Adrenal gland (tissue), 12 donors: ENCODE data around the gene PHOX2A. TPM values are rescaled to one million over a fixed set of nuclear protein-coding genes. Genes with fewer than 3 reads are reported as not detected.

ENCODE experiments used
- DNase-seq, 7 donors: peaks; one replicate each; pipeline ENCODE4 v3.0.0-alpha.2; 2019 to 2020
- H3K27ac ChIP-seq, 5 donors: fragments of 200-600 bp; sonication (generic) in 4 of 5; 1 replicate in 3 of 5; 2 replicates in 2 of 5; pipeline versions ENCODE4 v1.5.1 to v1.8.0; 2016 to 2020; ENCODE audit warnings: mild to moderate bottlenecking in 1 of 5
- H3K27me3 ChIP-seq: fragments of 200-600 bp; 2 replicates; pipeline ENCODE4 v1.8.0; 2021
- H3K36me3 ChIP-seq, 2 donors: fragments of 200-600 bp; replicated peaks in 1 of 2; 1 replicate in 1 of 2; 2 replicates in 1 of 2; pipeline versions ENCODE4 v1.5.1 to v1.8.0; 2018 to 2022
- H3K4me1 ChIP-seq, 2 donors: fragments of 200-600 bp; replicated peaks in 1 of 2; 1 replicate in 1 of 2; 2 replicates in 1 of 2; pipeline versions ENCODE4 v1.5.1 to v1.8.0; 2018 to 2021
- H3K4me3 ChIP-seq, 4 donors: fragments of 200-600 bp; sonication (generic) in 3 of 4; one replicate each; pipeline ENCODE4 v1.5.1; 2016 to 2018
- H3K9me3 ChIP-seq, 3 donors: fragments of 200-600 bp; sonication (generic) in 1 of 3; replicated peaks in 1 of 3; 1 replicate in 2 of 3; 2 replicates in 1 of 3; pipeline versions ENCODE4 v1.5.1 to v1.8.0; 2016 to 2021
- CTCF ChIP-seq, 6 experiments: fragments of 450-650 bp in 4 of 6; fragments of 200-600 bp in 2 of 6; sonication (generic) in 1 of 6; IDR thresholded peaks; 1 replicate in 5 of 6; 2 replicates in 1 of 6; pipeline versions ENCODE4 v1.5.1 to v1.8.0; 2016 to 2021; ENCODE audit warnings: antibody characterized with exemption in 6 of 6, mild to moderate bottlenecking in 2 of 6, moderate library complexity in 1 of 6
- POLR2A ChIP-seq, 2 donors: fragments of 450-650 bp; IDR thresholded peaks; one replicate each; pipeline ENCODE4 v1.6.1; 2017; ENCODE audit warnings: antibody characterized with exemption in 2 of 2, mild to moderate bottlenecking in 2 of 2, moderate library complexity in 1 of 2
- WGBS, 4 donors: extraction: QIAGEN DNeasy Blood & Tissue Kit in 2 of 4; methylation state at CpG; one replicate each; pipeline versions ENCODE4 v1.1.5 to v1.1.7; 2013 to 2017; 5-methylcytosine and 5-hydroxymethylcytosine counted together
- intact Hi-C, 2 donors: fragments of 100-400 bp; cut with DNase I; formaldehyde crosslinking; loops; one replicate each; pipeline versions ENCODE4 v1.14.1 to v1.15.0; 2022 to 2023
- polyA plus RNA-seq, 3 donors: library from polyadenylated mRNA; stranded (reverse); fragments of 200-250 nt in 2 of 3; fragments of 350-450 nt in 1 of 3; fragmentation: Illumina TruSeq in 1 of 3; extraction: RNeasy Lipid Tissue Mini Kit (QIAGEN cat#74804) in 1 of 3; gene quantifications; one replicate each; pipeline ENCODE4 v1.2.3, GENCODE V29; 2013 to 2014
- total RNA-seq, 9 donors: library from RNA; depleted of rRNA in 4 of 9; stranded (reverse); fragments of >200 nt in 4 of 9; fragments of 120-200 nt in 1 of 9; fragmentation: NEBNext Ultra II Directional in 1 of 9; extraction: Animal tissue kit (Norgen Biotek cat#: 25700) in 1 of 9; gene quantifications; one replicate each; pipeline versions ENCODE4 v1.1.0 to v1.2.4, GENCODE V29; 2013 to 2023
- donor health status: healthy with polysubstance abuse.
- donor health status: Bipolar disorder and iron deficiency.
- donor health status: DM: yes; HTN: yes; CAD: no.
- donor health status: DM: no; HTN: no; CAD: no.
- donor health status: DM: no; HTN: no; CAD: no.
- donor health status: DM: yes; HTN: yes; CAD: no.

The PHOX2A gene
- total and polyA plus RNA-seq, 12 donors, result 0.32 to 68.9 (median 12.8) TPM; not detected in 3

- Histone ChIP-seq H3K36me3 (peaks cover 0 to 3% of the 10 kb centered on the region in 2 donors), H3K4me1 (peaks cover 14 to 30% of the 10 kb centered on the region in 2 donors), H3K27ac (peak overlapping the region in 4 of 5 donors; percentile 92 to 96 (median 94)), H3K9me3 (no peaks in the 10 kb centered on the region), H3K4me3 (peak overlapping the region in 3 of 4 donors; percentile 42 to 84 (median 81)), H3K27me3 (no peaks in the 10 kb centered on the region)
- WGBS, 4 donors, result 67 to 77% (median 72%) methylated on average over 6 of the region's 6 CpGs
- no peak for TF ChIP-seq POLR2A (IDR thresholded peaks at IDR 0.05)
- intact Hi-C loops, result no loop called here
- peak in 3 of 7 donors; percentile 21 to 24 (median 23) for DNase-seq
These were observed 21.7 kb downstream of the PHOX2A start for GRCh38 chr11:72222106-72222891.

DNA sequence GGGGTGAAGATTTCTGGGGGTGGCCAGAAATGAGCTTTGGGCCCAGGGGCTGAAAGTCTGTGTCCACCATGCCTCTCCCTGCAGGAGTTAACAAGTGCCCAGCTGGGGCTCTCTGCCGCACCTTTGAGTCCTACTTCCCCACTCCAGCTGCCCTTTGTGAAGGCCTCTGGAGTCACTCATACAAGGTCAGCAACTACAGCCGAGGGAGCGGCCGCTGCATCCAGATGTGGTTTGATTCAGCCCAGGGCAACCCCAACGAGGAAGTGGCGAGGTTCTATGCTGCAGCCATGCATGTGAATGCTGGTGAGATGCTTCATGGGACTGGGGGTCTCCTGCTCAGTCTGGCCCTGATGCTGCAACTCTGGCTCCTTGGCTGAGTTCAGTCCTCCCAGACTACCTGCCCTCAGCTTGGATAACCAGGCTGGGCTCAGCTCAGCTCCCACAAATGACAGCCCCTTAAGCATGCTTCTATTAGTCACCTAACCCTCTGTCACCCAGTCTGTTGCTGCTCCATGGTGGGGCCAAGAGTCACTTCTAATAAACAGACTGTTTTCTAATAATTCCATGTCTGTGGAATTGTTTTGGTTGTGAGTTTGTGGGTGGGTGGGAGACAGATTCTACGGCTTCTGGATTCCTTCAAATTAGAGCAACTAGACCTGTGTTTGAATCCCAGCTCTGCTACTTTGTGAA lies 22.4 kb downstream of the PHOX2A start:
- TF ChIP-seq POLR2A (IDR thresholded peaks at IDR 0.05), result no peak
- TF ChIP-seq CTCF (IDR thresholded peaks at IDR 0.05), result no peak
- Histone ChIP-seq H3K4me3 (no peak overlapping the region), H3K27me3 (no peaks in the 10 kb centered on the region), H3K36me3 (no peaks in the 10 kb centered on the region), H3K4me1 (peaks cover 14 to 28% of the 10 kb centered on the region in 2 donors), H3K9me3 (no peaks in the 10 kb centered on the region), H3K27ac (peak overlapping the region in 1 of 5 donors; percentile 13)
- 44 to 64% (median 52%) methylated on average over 2 to 7 of the region's 7 CpGs for WGBS, 4 donors
- intact Hi-C loops, result no loop called here
- DNase-seq, result peak in 4 of 7 donors; percentile 26 to 61 (median 32)

DNA sequence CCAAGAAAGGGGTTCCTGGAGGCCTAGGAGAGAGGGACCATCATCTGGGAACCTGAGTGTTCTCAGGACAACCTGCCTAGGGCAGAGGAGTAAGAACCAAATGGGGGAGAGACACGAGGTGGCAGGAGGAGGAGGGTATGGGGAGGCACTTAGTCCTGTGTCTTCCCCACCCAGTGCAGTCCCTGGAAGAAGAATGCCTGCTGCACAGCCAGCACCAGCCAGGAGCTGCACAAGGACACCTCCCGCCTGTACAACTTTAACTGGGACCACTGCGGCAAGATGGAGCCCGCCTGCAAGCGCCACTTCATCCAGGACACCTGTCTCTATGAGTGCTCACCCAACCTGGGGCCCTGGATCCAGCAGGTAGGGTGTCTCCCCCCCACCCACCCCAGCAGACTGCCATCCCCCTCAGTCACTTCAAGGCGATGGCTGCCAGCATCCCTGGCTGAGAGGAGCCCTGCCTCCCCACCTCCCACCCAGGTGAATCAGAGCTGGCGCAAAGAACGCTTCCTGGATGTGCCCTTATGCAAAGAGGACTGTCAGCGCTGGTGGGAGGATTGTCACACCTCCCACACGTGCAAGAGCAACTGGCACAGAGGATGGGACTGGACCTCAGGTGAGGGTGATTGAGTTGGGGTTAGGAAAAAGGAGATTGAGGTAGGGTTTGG lies 23.1 kb downstream of the PHOX2A start:
- H3K4me1 ChIP-seq, result peaks cover 14 to 21% of the 10 kb centered on the region in 2 donors
- H3K27ac ChIP-seq, result peak overlapping the region in 1 of 5 donors; percentile 13
- H3K4me3 ChIP-seq, result no peak overlapping the region
- DNase-seq, result peak in 3 of 7 donors; percentile 15 to 20 (median 16)
- no peaks in the 10 kb centered on the region for H3K27me3 ChIP-seq
- 85 to 91% (median 88%) methylated on average over 5 to 10 of the region's 10 CpGs for WGBS, 4 donors
- no peaks in the 10 kb centered on the region for H3K36me3 ChIP-seq
- no peaks in the 10 kb centered on the region for H3K9me3 ChIP-seq
- TF ChIP-seq POLR2A (IDR thresholded peaks at IDR 0.05) (no peak), CTCF (IDR thresholded peaks at IDR 0.05) (no peak)
- intact Hi-C loops, result no loop called here

GRCh38 chr11:72218251-72218745 lies 25.7 kb downstream of the PHOX2A start:
- no peaks in the 10 kb centered on the region for H3K9me3 ChIP-seq
- WGBS, 4 donors, result 79 to 86% (median 85%) methylated on average over 4 to 5 of the region's 5 CpGs
- TF ChIP-seq CTCF (IDR thresholded peaks at IDR 0.05), result no peak
- TF ChIP-seq POLR2A (IDR thresholded peaks at IDR 0.05), result no peak
- intact Hi-C loops, result no loop called here
- DNase-seq, result peak in 1 of 7 donors; percentile 11
- peak overlapping the region in 2 of 5 donors; percentile 35 to 68 for H3K27ac ChIP-seq
- H3K4me3 ChIP-seq, result no peak overlapping the region
- no peaks in the 10 kb centered on the region for H3K27me3 ChIP-seq
- H3K4me1 ChIP-seq, result peaks cover 6 to 13% of the 10 kb centered on the region in 2 donors
- no peaks in the 10 kb centered on the region for H3K36me3 ChIP-seq
